ENCODE data around the gene PACRGL. TPM values are rescaled to one million over a fixed set of nuclear protein-coding genes. Genes with fewer than 3 reads are reported as not detected.

PACRGL gene
- total and polyA plus RNA-seq, 2 of the 4 experiments (the other 2 are of a cell fraction): 7.4 to 13.1 TPM

- TF ChIP-seq CEBPB (IDR thresholded peaks at IDR 0.05; ENCODE audit: low read depth, low read length) (no peak), POLR2A (IDR thresholded peaks at IDR 0.05; ENCODE audit: low read depth, low read length) (no peak), MAZ (IDR thresholded peaks at IDR 0.05; ENCODE audit: borderline replicate concordance, low read depth, low read length) (no peak), USF2 (IDR thresholded peaks at IDR 0.05; ENCODE audit: low read depth, low read length) (no peak), BHLHE40 (IDR thresholded peaks at IDR 0.05; ENCODE audit: low read depth, low read length) (no peak)
Measured at GRCh38 chr4:20652226-20652885, 47.9 kb upstream of the PACRGL start (continued).

DNA sequence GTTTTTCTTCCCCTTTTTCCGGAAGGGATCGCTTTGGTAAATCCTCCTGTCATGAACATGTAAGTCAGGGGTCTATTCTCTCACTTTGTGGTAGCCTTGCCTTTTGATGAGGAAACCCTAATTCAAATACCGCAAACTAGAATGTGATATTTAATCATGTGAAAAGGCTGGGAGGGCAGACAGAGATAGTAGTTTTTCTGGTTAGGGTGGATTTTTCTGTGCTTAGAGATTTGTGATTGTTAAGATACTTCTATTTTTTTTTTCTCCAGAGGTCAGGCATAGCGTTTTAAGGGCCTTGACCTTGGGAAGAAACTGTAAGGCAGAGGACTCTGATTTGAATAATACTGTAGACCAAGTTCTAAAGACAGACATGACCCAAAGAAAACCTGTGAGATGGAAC lies 41.8 kb upstream of the PACRGL start:
- Histone ChIP-seq H3K4ac (ENCODE audit: low read depth, low read length) (no peak overlapping the region), H2BK120ac (ENCODE audit: low read depth, low read length) (no peak overlapping the region), H3K9me3 (ENCODE audit: control insufficient read depth, insufficient read depth, low read length) (no peaks in the 10 kb centered on the region), H3K9ac (ENCODE audit: low read depth, low read length) (no peak overlapping the region), H2AK9ac (replicated peaks; ENCODE audit: low read depth, low read length, poor library complexity) (no peak overlapping the region), H2BK5ac (ENCODE audit: low read depth, low read length, poor library complexity, severe bottlenecking) (no peak overlapping the region), H3K9me1 (ENCODE audit: insufficient read depth, low read length) (no peaks in the 10 kb centered on the region), H2AFZ (replicated peaks; ENCODE audit: low read length, poor library complexity) (no peak overlapping the region), H2BK20ac (ENCODE audit: low read depth, low read length) (no peak overlapping the region), H3K4me2 (ENCODE audit: low read depth, low read length) (no peak overlapping the region), H2BK15ac (ENCODE audit: low read depth, low read length) (no peak overlapping the region), H4K20me1 (ENCODE audit: insufficient read depth, low read length) (no peaks in the 10 kb centered on the region), H3K36me3 (ENCODE audit: control insufficient read depth, insufficient read depth, low read length) (no peaks in the 10 kb centered on the region), H3K56ac (ENCODE audit: extremely low read depth, insufficient read depth, low read length) (no peak overlapping the region), H2AK5ac (ENCODE audit: low read depth, low read length) (no peak overlapping the region), H3K23ac (ENCODE audit: low read depth, low read length) (no peak overlapping the region), H3K14ac (replicated peaks; ENCODE audit: low read depth, low read length) (no peak overlapping the region), H3K27me3 (ENCODE audit: control insufficient read depth, insufficient read depth, low read length) (no peaks in the 10 kb centered on the region), H4K91ac (ENCODE audit: insufficient read depth, low read depth, low read length) (no peak overlapping the region), H3K4me1 (ENCODE audit: control insufficient read depth, insufficient read depth, low read length) (no peaks in the 10 kb centered on the region), H4K5ac (ENCODE audit: low read depth, low read length) (no peak overlapping the region), H3K27ac (ENCODE audit: insufficient read depth, low read length) (no peak overlapping the region), H3K18ac (ENCODE audit: low read depth, low read length) (no peak overlapping the region), H3K4me3 (ENCODE audit: insufficient read depth, low read depth, low read length) (no peak overlapping the region), H3K79me1 (ENCODE audit: low read depth in 1 of 2, low read length in 2 of 2) (no peaks in the 10 kb centered on the region), H4K8ac (ENCODE audit: low read depth in 2 of 2, low read length in 2 of 2) (no peak overlapping the region)
- ChIA-PET POLR2A (ENCODE audit: unreplicated experiment) (no interaction called here), CTCF (no interaction called here)
- dilution Hi-C loops (cut with HindIII; ENCODE audit: low sequenced_read_pairs, unreplicated experiment) (no loop called here), intact Hi-C loops (cut with micrococcal nuclease) (no loop called here), in situ Hi-C loops (cut with MboI; ENCODE audit: low sequenced_read_pairs) (no loop called here)
- WGBS, 2 experiments (ENCODE audit: extremely low coverage in 2 of 2, insufficient read length in 1 of 2): no CpG with 5 or more reads among the region's 4 CpGs
- DNase-seq: no peak
- ATAC-seq (ENCODE audit: low read depth): no peak
- BruUV-seq (replicated peaks): no TSS peak
- TF ChIP-seq USF2 (IDR thresholded peaks at IDR 0.05; ENCODE audit: low read depth, low read length) (no peak), ELK1 (IDR thresholded peaks at IDR 0.05; ENCODE audit: borderline replicate concordance, low read depth, low read length) (no peak), RFX5 (IDR thresholded peaks at IDR 0.05; ENCODE audit: low read depth, low read length) (no peak), FOS (IDR thresholded peaks at IDR 0.05; ENCODE audit: low read depth, low read length) (no peak), CEBPB (IDR thresholded peaks at IDR 0.05; ENCODE audit: low read depth, low read length) (no peak), POLR2A (IDR thresholded peaks at IDR 0.05; ENCODE audit: low read depth, low read length) (no peak), MAFK (IDR thresholded peaks at IDR 0.05; ENCODE audit: low read depth, low read length) (no peak), BHLHE40 (IDR thresholded peaks at IDR 0.05; ENCODE audit: low read depth, low read length) (no peak), MXI1 (IDR thresholded peaks at IDR 0.05; ENCODE audit: borderline replicate concordance, low read depth, low read length) (no peak), SMC3 (IDR thresholded peaks at IDR 0.05; ENCODE audit: low read depth, low read length) (no peak), NFE2L2 (IDR thresholded peaks at IDR 0.05; ENCODE audit: low read depth, low read length) (no peak), CHD1 (IDR thresholded peaks at IDR 0.05; ENCODE audit: low read depth, low read length) (no peak), MAZ (IDR thresholded peaks at IDR 0.05; ENCODE audit: borderline replicate concordance, low read depth, low read length) (no peak)

All from IMR-90 (cell line).